Heart right ventricle (tissue), 16 donors: ENCODE measurements around the gene ZNF444. TPM values are rescaled to one million over a fixed set of nuclear protein-coding genes. Genes with fewer than 3 reads are reported as not detected.
"Not testable (repeated sequence)": the region's sequence is repeated elsewhere in the genome, so short reads cannot be mapped to it uniquely, and the experiment has no call there.

ENCODE experiments used
- ATAC-seq, 8 donors: fragments of 200-7000 bp; cut with Tn5 transposase; one replicate each; pipeline ENCODE4 v1.9.1; 2020; ENCODE audit warnings: mild to moderate bottlenecking in 8 of 8, moderate library complexity in 8 of 8, moderate number of reproducible peaks in 1 of 8
- DNase-seq, 2 donors: peaks; one replicate each; pipeline ENCODE4 v3.0.0-alpha.2; 2020
- H3K27ac ChIP-seq, 10 donors: fragments of 200-600 bp; sonication (generic) in 2 of 10; one replicate each; pipeline versions ENCODE4 v1.5.0 to v1.8.0; 2020 to 2022; ENCODE audit warnings: mild to moderate bottlenecking in 3 of 10
- H3K27me3 ChIP-seq, 7 donors: fragments of 200-600 bp; one replicate each; pipeline ENCODE4 v1.8.0; 2021 to 2022; ENCODE audit warnings: mild to moderate bottlenecking in 2 of 7
- H3K36me3 ChIP-seq, 9 donors: fragments of 200-600 bp; sonication (generic) in 1 of 9; one replicate each; pipeline versions ENCODE4 v1.5.0 to v1.8.0; 2020 to 2022; ENCODE audit warnings: mild to moderate bottlenecking in 2 of 9
- H3K4me1 ChIP-seq, 9 donors: fragments of 200-600 bp; sonication (generic) in 1 of 9; one replicate each; pipeline versions ENCODE4 v1.5.0 to v1.8.0; 2020 to 2022; ENCODE audit warnings: mild to moderate bottlenecking in 4 of 9
- H3K4me3 ChIP-seq, 10 donors: fragments of 200-600 bp; sonication (generic) in 2 of 10; one replicate each; pipeline versions ENCODE4 v1.5.0 to v1.8.0; 2020 to 2022; ENCODE audit warnings: mild to moderate bottlenecking in 7 of 10, moderate library complexity in 2 of 10
- H3K9me3 ChIP-seq, 11 donors: fragments of 200-600 bp in 10 of 11; sonication (generic) in 2 of 11; one replicate each; pipeline versions ENCODE4 v1.5.0 to v1.8.0; 2013 to 2022; ENCODE audit warnings: mild to moderate bottlenecking in 2 of 11, control low read depth in 1 of 11, moderate library complexity in 1 of 11
- CTCF ChIP-seq, 9 donors: fragments of 200-600 bp; sonication (generic) in 2 of 9; IDR thresholded peaks; one replicate each; pipeline versions ENCODE4 v1.5.0 to v1.8.0; 2021 to 2022; ENCODE audit warnings: antibody characterized with exemption in 9 of 9, mild to moderate bottlenecking in 5 of 9, moderate library complexity in 1 of 9
- WGBS, 2 donors: extraction: QIAGEN DNeasy Blood & Tissue Kit; methylation state at CpG; one replicate each; pipeline ENCODE4 v1.1.7; 2013; ENCODE audit warnings: inconsistent platforms in 1 of 2; 5-methylcytosine and 5-hydroxymethylcytosine counted together
- intact Hi-C, 10 donors: fragments of 100-400 bp; cut with DNase I; formaldehyde crosslinking; loops; one replicate each; pipeline versions ENCODE4 v1.11.1 to v1.14.2; 2022
- polyA plus RNA-seq, 2 donors: library from polyadenylated mRNA; stranded (reverse); fragments of 200-250 nt; gene quantifications; one replicate each; pipeline ENCODE4 v1.2.3, GENCODE V29; 2013
- total RNA-seq, 10 donors: library from RNA; stranded (reverse); fragmentation: NEBNext Ultra II Directional in 3 of 10; extraction: Animal tissue kit (Norgen Biotek cat#: 25700) in 3 of 10; gene quantifications; one replicate each; pipeline versions ENCODE4 v1.2.1 to v1.2.4, GENCODE V29; 2021 to 2023
- donor health status: Arrhythmogenic right ventricular cardiomyopathy.
- donor health status: ischemic (EF 13 %, LVEDD 7.1; RV severe dilation, severe dysfunction).
- donor health status: healthy with polysubstance abuse.
- donor health status: DM: no; HTN: yes; CAD: no.
- donor health status: DM: no; HTN: no; CAD: no.
- donor health status: ischemic (EF 25% LVEDD 6.9; RV normal size, moderate dysfunction).
- donor health status: ischemic (EF 25% LVEDD 5.7; RV mildly dilated, moderate dysfunction).
- donor health status: healthy.
- donor health status: DM: yes; HTN: yes; CAD: no.
- donor health status: Ischemic cardiomyopathy.
- donor health status: ischemic (EF 35%, LVEDD 5.7; RV mildly dilated, moderate dysfunction).
- donor health status: nonischemic (EF 11% LVEDD 7.7; RV severe dilation, severe dysfunction).
- donor health status: DM: yes; HTN: yes; CAD: no.
- donor health status: PGD.
- donor health status: ischemic (EF 29% LVEDD 5.4; RV normal size, mild dysfunction).
- donor health status: nonischemic (EF 23%, LVEDD 6.1; RV moderate dilation, normal function).

The ZNF444 gene
- total and polyA plus RNA-seq, 12 donors = 15.1 to 25.6 (median 22.4) TPM

DNA sequence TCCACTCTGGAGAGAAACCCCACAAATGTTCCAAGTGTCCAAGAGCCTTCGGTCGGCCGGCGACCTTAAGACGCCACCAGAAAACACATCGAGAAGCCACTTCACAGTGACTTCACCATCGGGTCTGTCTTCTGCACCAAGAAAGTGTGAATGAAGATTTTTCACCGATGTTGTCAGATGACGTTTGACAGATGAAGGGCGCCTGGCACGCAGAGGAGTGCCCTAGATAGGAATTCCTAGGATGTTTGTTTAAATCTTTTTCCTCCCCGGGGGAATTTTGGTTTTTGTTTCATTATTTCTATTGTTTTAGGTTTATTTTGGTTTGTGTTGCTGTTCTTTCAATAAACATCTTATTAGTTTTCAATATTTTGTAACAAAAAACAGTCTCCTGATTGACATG lies 68.0 kb downstream of the ZNF444 start:
- ATAC-seq (no peak), DNase-seq (no peak)
- Histone ChIP-seq H3K27me3 (peaks cover 0 to 11% (median 0%) of the 10 kb centered on the region in 7 donors), H3K4me3 (no peak overlapping the region), H3K36me3 (no peaks in the 10 kb centered on the region), H3K27ac (no peak overlapping the region), H3K4me1 (no peaks in the 10 kb centered on the region), H3K9me3 (no peaks in the 10 kb centered on the region)
- intact Hi-C loops = no loop called here
- WGBS, 2 donors = 70 to 73% methylated on average over 12 of the region's 12 CpGs
- TF ChIP-seq CTCF (IDR thresholded peaks at IDR 0.05) = no peak

DNA sequence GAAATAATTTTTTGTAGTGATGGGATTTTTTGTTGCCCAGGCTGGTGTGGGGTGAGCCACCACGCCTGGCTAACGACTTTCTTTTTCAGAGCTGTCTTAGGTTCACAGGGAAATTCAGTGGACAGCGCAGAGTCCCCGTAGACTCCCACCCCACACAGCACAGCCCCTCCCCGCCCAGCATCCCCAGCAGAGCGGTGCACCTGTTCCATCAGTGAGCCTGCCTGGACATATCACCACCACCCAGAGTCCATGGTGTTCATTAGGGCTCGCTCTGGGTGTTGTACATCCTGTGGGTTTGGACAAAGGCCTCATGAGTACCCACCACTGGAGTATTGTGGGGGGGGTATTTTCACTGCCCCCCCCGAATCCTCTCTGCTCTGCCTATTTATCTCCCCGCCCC lies 68.9 kb downstream of the ZNF444 start:
- H3K9me3 ChIP-seq, H3K27ac ChIP-seq, ATAC-seq, intact Hi-C loops, H3K36me3 ChIP-seq, DNase-seq, H3K4me1 ChIP-seq, H3K4me3 ChIP-seq: not testable (repeated sequence)
- 88 to 91% methylated on average over 9 of the region's 9 CpGs for WGBS, 2 donors
- H3K27me3 ChIP-seq = peaks cover 0 to 10% (median 3%) of the 10 kb centered on the region in 7 donors

Other genes with a start within 250 kb of the ZNF444 start
- gene NLRP13, start 209.0 kb upstream of the ZNF444 start, total RNA-seq = not detected
- not detected for gene NLRP13, start 209.0 kb upstream of the ZNF444 start, polyA plus RNA-seq
- gene NLRP8, start 193.5 kb upstream of the ZNF444 start, total RNA-seq = not detected
- gene NLRP8, start 193.5 kb upstream of the ZNF444 start, polyA plus RNA-seq = not detected
- gene NLRP5, start 154.5 kb upstream of the ZNF444 start, total RNA-seq = not detected
- not detected for gene NLRP5, start 154.5 kb upstream of the ZNF444 start, polyA plus RNA-seq
- 10 to 100 TPM; 18.5 to 47.2 (median 25.7) TPM for gene ZNF787, start 20.0 kb upstream of the ZNF444 start, total RNA-seq
- gene ZNF787, start 20.0 kb upstream of the ZNF444 start, polyA plus RNA-seq = 10 to 100 TPM; 42.3 to 42.8 TPM
- gene GALP, start 34.7 kb downstream of the ZNF444 start, total RNA-seq = not detected
- gene GALP, start 34.7 kb downstream of the ZNF444 start, polyA plus RNA-seq = not detected
- not detected for gene ZSCAN5B, start 56.5 kb downstream of the ZNF444 start, total RNA-seq
- under 1 TPM in 1 of 2 donors, not detected in 1; 0.06 TPM for gene ZSCAN5B, start 56.5 kb downstream of the ZNF444 start, polyA plus RNA-seq
- gene ZSCAN5C, start 61.0 kb downstream of the ZNF444 start, total RNA-seq = not detected
- not detected for gene ZSCAN5C, start 61.0 kb downstream of the ZNF444 start, polyA plus RNA-seq
- gene EDDM13, start 131.5 kb downstream of the ZNF444 start, total RNA-seq = under 1 TPM in 3 of 10 donors, not detected in 7; 0.50 to 0.87 (median 0.61) TPM
- under 1 TPM in 1 of 2 donors, not detected in 1; 0.39 TPM for gene EDDM13, start 131.5 kb downstream of the ZNF444 start, polyA plus RNA-seq
- 10 to 100 TPM; 17.7 to 33.4 (median 21.4) TPM for gene ZSCAN5A, start 173.6 kb downstream of the ZNF444 start, total RNA-seq
- 10 to 100 TPM in 1 of 2 donors, 1 to 10 TPM in 1; 9.5 to 10.4 TPM for gene ZSCAN5A, start 173.6 kb downstream of the ZNF444 start, polyA plus RNA-seq